ENCODE measurements around the gene FAM20C. TPM values are rescaled to one million over a fixed set of nuclear protein-coding genes. Genes with fewer than 3 reads are reported as not detected.
"Not testable (repeated sequence)": the region's sequence is repeated elsewhere in the genome, so short reads cannot be mapped to it uniquely, and the experiment has no call there.

FAM20C gene
- total RNA-seq, 3 donors from 2014 or later (not counting 1 experiment from before 2014, with no cell fraction given), result 1.2 to 8.6 (median 3.9) TPM

DNA sequence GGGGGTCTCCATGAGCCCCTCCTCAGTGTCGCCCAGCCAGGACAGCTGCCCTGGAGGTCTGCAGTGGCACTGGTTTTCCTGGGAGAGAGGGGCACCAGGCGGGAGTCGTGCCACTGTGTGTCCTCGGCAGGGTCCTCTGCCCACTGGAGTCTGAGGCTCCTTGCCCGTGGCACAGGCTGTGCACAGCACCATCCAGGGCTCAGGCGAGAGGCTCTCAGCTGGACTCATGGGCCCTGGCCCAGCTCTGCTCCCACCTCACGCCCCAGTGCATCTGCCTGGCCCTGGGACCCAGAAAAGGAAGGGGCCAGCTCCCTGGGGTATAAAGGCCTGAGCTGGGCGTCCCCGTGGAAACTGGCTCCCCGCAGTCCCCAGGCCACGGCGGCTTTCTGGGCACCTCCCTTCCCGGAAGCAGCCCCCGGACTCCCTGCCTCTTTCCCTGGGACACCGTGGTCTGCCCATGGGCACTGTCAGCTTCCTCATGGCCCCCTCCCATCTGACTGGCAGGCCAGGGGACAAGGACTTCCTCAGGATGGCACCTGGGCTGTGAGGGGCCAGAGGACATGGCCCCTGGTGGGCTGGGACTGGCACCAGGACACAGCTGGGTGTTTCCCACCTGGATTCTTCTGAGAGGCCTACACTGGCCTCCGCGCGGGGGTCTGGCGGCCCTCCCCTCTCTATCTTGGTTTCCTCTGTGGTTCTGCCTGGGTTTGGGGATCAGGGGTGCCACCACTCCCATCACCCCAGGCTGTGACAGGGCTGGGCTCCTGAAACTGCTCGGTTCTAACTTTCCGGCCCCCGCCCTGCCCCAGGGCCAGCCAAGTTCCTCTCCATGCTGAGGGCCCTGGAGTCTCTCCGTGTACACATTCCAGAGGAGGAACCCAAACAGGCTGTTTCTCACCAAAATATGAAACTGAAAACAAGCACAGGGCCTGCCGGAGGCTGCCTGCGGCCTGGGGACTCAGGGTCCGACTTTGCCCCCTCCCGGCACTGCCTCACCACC is 103.1 kb downstream of the FAM20C start:
- Histone ChIP-seq H3K27me3 (ENCODE audit: control insufficient read depth, insufficient read depth, low read length) (peaks cover 4% of the 10 kb centered on the region), H3K27ac (ENCODE audit: low read length) (no peak overlapping the region), H3K4me1 (ENCODE audit: control insufficient read depth, insufficient read depth, low read length) (no peaks in the 10 kb centered on the region), H3K36me3 (ENCODE audit: control insufficient read depth, insufficient read depth, low read length) (no peaks in the 10 kb centered on the region), H3K4me3 (ENCODE audit: low read length) (no peak overlapping the region), H3K9me3 (ENCODE audit: control insufficient read depth, insufficient read depth, low read length) (no peaks in the 10 kb centered on the region)
- Mint-ChIP-seq H3K36me3 (no peaks in the 10 kb centered on the region), H3K9me3 (no peaks in the 10 kb centered on the region), H3K4me3 (no peak overlapping the region), H3K4me1 (no peaks in the 10 kb centered on the region), H3K27ac (no peak overlapping the region), H3K27me3 (ENCODE audit: low read depth in 2 of 2) (peaks cover 0 to 17% of the 10 kb centered on the region in 2 donors)
- DNase-seq, result no peak
- TF ChIP-seq, protein P1, sequence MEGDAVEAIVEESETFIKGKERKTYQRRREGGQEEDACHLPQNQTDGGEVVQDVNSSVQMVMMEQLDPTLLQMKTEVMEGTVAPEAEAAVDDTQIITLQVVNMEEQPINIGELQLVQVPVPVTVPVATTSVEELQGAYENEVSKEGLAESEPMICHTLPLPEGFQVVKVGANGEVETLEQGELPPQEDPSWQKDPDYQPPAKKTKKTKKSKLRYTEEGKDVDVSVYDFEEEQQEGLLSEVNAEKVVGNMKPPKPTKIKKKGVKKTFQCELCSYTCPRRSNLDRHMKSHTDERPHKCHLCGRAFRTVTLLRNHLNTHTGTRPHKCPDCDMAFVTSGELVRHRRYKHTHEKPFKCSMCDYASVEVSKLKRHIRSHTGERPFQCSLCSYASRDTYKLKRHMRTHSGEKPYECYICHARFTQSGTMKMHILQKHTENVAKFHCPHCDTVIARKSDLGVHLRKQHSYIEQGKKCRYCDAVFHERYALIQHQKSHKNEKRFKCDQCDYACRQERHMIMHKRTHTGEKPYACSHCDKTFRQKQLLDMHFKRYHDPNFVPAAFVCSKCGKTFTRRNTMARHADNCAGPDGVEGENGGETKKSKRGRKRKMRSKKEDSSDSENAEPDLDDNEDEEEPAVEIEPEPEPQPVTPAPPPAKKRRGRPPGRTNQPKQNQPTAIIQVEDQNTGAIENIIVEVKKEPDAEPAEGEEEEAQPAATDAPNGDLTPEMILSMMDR (IDR thresholded peaks at IDR 0.05), result no peak
- ATAC-seq, result no peak
- intact Hi-C loops (cut with micrococcal nuclease), result no loop called here
- WGBS (ENCODE audit: insufficient coverage), result 85% methylated on average over 27 of the region's 27 CpGs

DNA sequence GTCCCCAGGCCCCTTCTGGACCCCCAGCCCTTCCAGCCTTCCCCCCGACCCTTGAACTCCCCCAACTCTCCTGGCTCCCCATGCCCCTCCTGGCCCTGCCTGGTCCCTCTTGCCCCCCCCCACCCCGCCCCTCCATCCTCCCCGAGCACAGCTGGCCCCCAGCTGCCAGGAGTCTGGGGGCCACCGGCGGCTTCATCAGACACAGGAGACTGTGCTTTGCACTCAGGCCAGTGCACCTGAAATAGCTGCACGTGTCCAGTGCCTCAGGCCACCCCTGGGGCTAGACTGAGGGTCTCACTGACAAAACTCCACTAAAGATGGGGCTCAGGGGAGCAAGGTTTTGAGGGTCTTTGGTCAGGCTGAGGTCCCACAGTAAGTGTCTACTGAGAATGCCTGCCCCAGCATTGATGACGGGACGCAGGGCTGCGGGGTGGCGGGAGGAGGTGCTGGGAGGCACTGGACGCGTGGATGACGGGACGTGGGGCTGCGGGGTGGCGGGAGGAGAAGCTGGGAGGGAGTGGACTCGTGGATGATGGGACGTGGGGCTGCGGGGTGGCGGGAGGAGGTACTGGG is 104.1 kb downstream of the FAM20C start:
- H3K36me3 Mint-ChIP-seq, result no peaks in the 10 kb centered on the region
- intact Hi-C loops (cut with micrococcal nuclease), result no loop called here
- H3K4me3 Mint-ChIP-seq, result no peak overlapping the region
- peaks cover 4% of the 10 kb centered on the region for H3K27me3 ChIP-seq (ENCODE audit: control insufficient read depth, insufficient read depth, low read length)
- no peak overlapping the region for H3K27ac ChIP-seq (ENCODE audit: low read length)
- H3K9me3 ChIP-seq (ENCODE audit: control insufficient read depth, insufficient read depth, low read length), result no peaks in the 10 kb centered on the region
- TF ChIP-seq, protein P1 (IDR thresholded peaks at IDR 0.05), result no peak
- H3K4me1 Mint-ChIP-seq, result no peaks in the 10 kb centered on the region
- H3K27ac Mint-ChIP-seq, result no peak overlapping the region
- peaks cover 0 to 17% of the 10 kb centered on the region in 2 donors for H3K27me3 Mint-ChIP-seq (ENCODE audit: low read depth in 2 of 2)
- no peaks in the 10 kb centered on the region for H3K9me3 Mint-ChIP-seq
- 84% methylated on average over 18 of the region's 20 CpGs for WGBS (ENCODE audit: insufficient coverage)
- ATAC-seq (no peak), DNase-seq (no peak)
- H3K36me3 ChIP-seq (ENCODE audit: control insufficient read depth, insufficient read depth, low read length), result no peaks in the 10 kb centered on the region
- no peaks in the 10 kb centered on the region for H3K4me1 ChIP-seq (ENCODE audit: control insufficient read depth, insufficient read depth, low read length)
- no peak overlapping the region for H3K4me3 ChIP-seq (ENCODE audit: low read length)

DNA sequence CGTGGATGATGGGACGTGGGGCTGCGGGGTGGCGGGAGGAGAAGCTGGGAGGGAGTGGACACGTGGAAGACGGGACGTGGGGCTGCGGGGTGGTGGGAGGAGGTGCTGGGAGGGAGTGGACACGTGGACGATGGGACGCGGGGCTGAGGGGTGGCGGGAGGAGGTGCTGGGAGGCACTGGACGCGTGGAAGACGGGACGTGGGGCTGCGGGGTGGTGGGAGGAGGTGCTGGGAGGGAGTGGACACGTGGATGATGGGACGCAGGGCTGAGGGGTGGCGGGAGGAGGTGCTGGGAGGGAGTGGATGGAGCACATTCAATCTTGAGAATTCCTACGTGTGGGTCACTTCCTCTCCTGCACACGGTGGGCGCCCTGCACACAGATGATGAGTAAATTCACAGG is 104.8 kb downstream of the FAM20C start:
- H3K4me3 Mint-ChIP-seq; H3K27ac Mint-ChIP-seq; H3K4me3 ChIP-seq (ENCODE audit: low read length); H3K36me3 Mint-ChIP-seq; ATAC-seq; H3K4me1 ChIP-seq (ENCODE audit: control insufficient read depth, insufficient read depth, low read length); H3K27me3 ChIP-seq (ENCODE audit: control insufficient read depth, insufficient read depth, low read length); H3K27ac ChIP-seq (ENCODE audit: low read length); DNase-seq; H3K4me1 Mint-ChIP-seq; H3K9me3 ChIP-seq (ENCODE audit: control insufficient read depth, insufficient read depth, low read length); H3K9me3 Mint-ChIP-seq; H3K36me3 ChIP-seq (ENCODE audit: control insufficient read depth, insufficient read depth, low read length); intact Hi-C loops (cut with micrococcal nuclease): not testable (repeated sequence)
- 85% methylated on average over 24 of the region's 24 CpGs for WGBS (ENCODE audit: insufficient coverage)
- peaks cover 0 to 11% of the 10 kb centered on the region in 2 donors for H3K27me3 Mint-ChIP-seq (ENCODE audit: low read depth in 2 of 2)

DNA sequence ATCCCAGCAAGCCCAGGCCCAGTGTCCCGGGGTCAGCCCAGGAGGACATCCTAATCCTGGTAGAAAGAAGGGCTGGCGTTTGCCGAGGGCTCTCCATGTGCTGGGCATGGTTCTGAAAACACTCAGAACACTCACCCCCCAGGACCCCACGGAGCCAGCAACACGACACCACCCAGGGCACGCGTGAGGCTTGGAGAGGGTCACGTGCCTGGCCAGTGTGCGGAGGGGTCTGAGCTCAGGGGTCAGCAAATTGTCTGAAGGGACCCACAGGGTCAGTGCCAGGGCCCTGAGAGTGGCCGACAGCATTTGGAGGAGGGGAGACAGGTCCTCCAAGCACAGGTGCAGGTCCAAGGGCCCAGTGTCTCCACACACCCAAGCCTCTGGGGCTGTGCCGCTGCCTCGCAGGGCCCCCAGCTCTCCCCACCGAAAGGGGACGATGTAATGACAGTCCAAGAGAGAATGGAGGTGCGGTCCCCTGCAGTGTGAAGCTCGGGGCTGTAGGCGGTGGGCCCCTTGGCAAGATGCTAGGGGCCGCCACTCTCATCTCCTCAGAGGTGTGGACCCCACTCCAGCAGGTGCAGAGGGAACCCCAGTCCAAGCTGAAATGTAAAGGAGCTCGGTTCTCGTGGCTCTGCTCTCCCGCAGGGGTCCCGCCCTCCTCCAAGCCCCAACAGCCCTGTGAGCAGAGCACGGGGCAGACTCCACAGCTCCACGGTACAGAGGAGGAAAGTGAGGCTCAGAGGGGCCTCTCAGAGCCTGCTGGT is 105.4 kb downstream of the FAM20C start:
- Histone ChIP-seq H3K36me3 (ENCODE audit: control insufficient read depth, insufficient read depth, low read length) (no peaks in the 10 kb centered on the region), H3K9me3 (ENCODE audit: control insufficient read depth, insufficient read depth, low read length) (no peaks in the 10 kb centered on the region), H3K4me3 (ENCODE audit: low read length) (no peak overlapping the region), H3K27me3 (ENCODE audit: control insufficient read depth, insufficient read depth, low read length) (peaks cover 2% of the 10 kb centered on the region), H3K27ac (ENCODE audit: low read length) (no peak overlapping the region), H3K4me1 (ENCODE audit: control insufficient read depth, insufficient read depth, low read length) (no peaks in the 10 kb centered on the region)
- Mint-ChIP-seq H3K4me1 (no peaks in the 10 kb centered on the region), H3K27me3 (ENCODE audit: low read depth in 2 of 2) (peaks cover 0 to 9% of the 10 kb centered on the region in 2 donors), H3K4me3 (no peak overlapping the region), H3K27ac (no peak overlapping the region), H3K9me3 (no peaks in the 10 kb centered on the region), H3K36me3 (no peaks in the 10 kb centered on the region)
- 88% methylated on average over 24 of the region's 24 CpGs for WGBS (ENCODE audit: insufficient coverage)
- DNase-seq, result no peak
- TF ChIP-seq, protein P1 (IDR thresholded peaks at IDR 0.05), result no peak
- intact Hi-C loops (cut with micrococcal nuclease), result no loop called here
- ATAC-seq, result no peak

All from natural killer cell (primary cell).